ENCODE data around the gene ITPR2.

GRCh38 chr12:26863515-26863914, 30.5 kb upstream of the ITPR2 start:
- TF ChIP-seq CTCF (conservative IDR thresholded peaks at IDR 0.05; ENCODE audit: low read length): peak; percentile 68
- no peak for TF ChIP-seq EZH2phosphoT487 (IDR thresholded peaks at IDR 0.05; ENCODE audit: borderline replicate concordance)

Data from Loucy (cell line).